DMS79 (cell line): ENCODE results near the gene LHPP.
A peak's percentile ranks its signal among the peaks of the same experiment; 100 is the strongest.

Source experiments
- DNase-seq: peaks from one replicate; lab custom pipeline; 2025; lab: John Stamatoyannopoulos, UW

Gene LHPP

GRCh38 chr10:124521429-124521871, 59.8 kb downstream of the LHPP start:
- no peak for DNase-seq

- DNase-seq = no peak
These were observed 60.7 kb downstream of the LHPP start for GRCh38 chr10:124522131-124522932.

- DNase-seq = peak; percentile 9
These were observed 61.6 kb downstream of the LHPP start for GRCh38 chr10:124522933-124523871.

GRCh38 chr10:124523901-124524300, 62.3 kb downstream of the LHPP start:
- no peak for DNase-seq

GRCh38 chr10:124524991-124525653, 63.5 kb downstream of the LHPP start:
- DNase-seq = no peak

- no peak for DNase-seq
These were observed 64.4 kb downstream of the LHPP start for GRCh38 chr10:124525751-124526600.

- no peak for DNase-seq
These were observed 65.1 kb downstream of the LHPP start for GRCh38 chr10:124526621-124527267.

GRCh38 chr10:124527874-124528395, 66.3 kb downstream of the LHPP start:
- DNase-seq = no peak

- no peak for DNase-seq
These were observed 68.1 kb downstream of the LHPP start for GRCh38 chr10:124529661-124530214.

GRCh38 chr10:124530215-124530665, 68.6 kb downstream of the LHPP start:
- peak; percentile 15 for DNase-seq

- no peak for DNase-seq
These were observed 69.2 kb downstream of the LHPP start for GRCh38 chr10:124530816-124531215.

GRCh38 chr10:124532106-124532641, 70.6 kb downstream of the LHPP start:
- DNase-seq = no peak

GRCh38 chr10:124532788-124533187, 71.2 kb downstream of the LHPP start:
- DNase-seq = no peak

GRCh38 chr10:124533266-124533665, 71.6 kb downstream of the LHPP start:
- no peak for DNase-seq

GRCh38 chr10:124534231-124534798, 72.7 kb downstream of the LHPP start:
- no peak for DNase-seq

GRCh38 chr10:124534826-124535601, 73.4 kb downstream of the LHPP start:
- no peak for DNase-seq

- DNase-seq = no peak
These were observed 74.3 kb downstream of the LHPP start for GRCh38 chr10:124535731-124536495.

- DNase-seq = no peak
These were observed 75.0 kb downstream of the LHPP start for GRCh38 chr10:124536496-124537050.
